Measurements from ENCODE around the gene RAB1A. TPM values are rescaled to one million over a fixed set of nuclear protein-coding genes. Genes with fewer than 3 reads are reported as not detected.

Gene RAB1A
- total and polyA plus RNA-seq, 2 experiments from 2014 or later = 94.8 to 172 TPM

- TF ChIP-seq ZNF462 (CRISPR knock-in tag; IDR thresholded peaks at IDR 0.05) = no peak
These were observed 48.0 kb upstream of the RAB1A start (continued) for GRCh38 chr2:65177751-65178442.

GRCh38 chr2:65175894-65176530, 46.1 kb upstream of the RAB1A start:
- no peaks in the 10 kb centered on the region; the same call in 2 of the 3 replicates for H3K4me1 Mint-ChIP-seq
- H3F3A ChIP-seq (replicated peaks; ENCODE audit: low read depth) = no peaks in the 10 kb centered on the region
- no peak overlapping the region for H3K4me3 ChIP-seq
- no peaks in the 10 kb centered on the region for H3K79me2 ChIP-seq (replicated peaks; ENCODE audit: insufficient read depth)
- DNase-seq (ENCODE audit: low spot score) = no peak
- no peaks in the 10 kb centered on the region for H3K4me1 ChIP-seq (ENCODE audit: insufficient read depth)
- H3K27ac Mint-ChIP-seq = no peak overlapping the region
- H3K4me2 ChIP-seq = no peak overlapping the region
- no peak overlapping the region for H3K27ac ChIP-seq (ENCODE audit: low read depth)
- H3K36me3 ChIP-seq (ENCODE audit: insufficient read depth) = no peaks in the 10 kb centered on the region
- no peaks in the 10 kb centered on the region for H3K27me3 ChIP-seq (ENCODE audit: insufficient read depth)
- TF ChIP-seq JUNB (IDR thresholded peaks at IDR 0.05; ENCODE audit: unreplicated experiment) (no peak), ZNF331 (CRISPR knock-in tag; IDR thresholded peaks at IDR 0.05; ENCODE audit: low read depth) (no peak), ETS1 (IDR thresholded peaks at IDR 0.05) (no peak), NANOG (IDR thresholded peaks at IDR 0.05; ENCODE audit: borderline replicate concordance) (no peak), EZH2 (IDR thresholded peaks at IDR 0.05; ENCODE audit: low read depth, unreplicated experiment) (no peak), EZH2phosphoT487 (IDR thresholded peaks at IDR 0.05; ENCODE audit: unreplicated experiment) (no peak), CTCF (conservative IDR thresholded peaks at IDR 0.05; ENCODE audit: low read depth in 2 of 2) (no peak), STAT1 (IDR thresholded peaks at IDR 0.05; ENCODE audit: unreplicated experiment) (no peak), ZNF114 (CRISPR knock-in tag; IDR thresholded peaks at IDR 0.05) (no peak), REST (IDR thresholded peaks at IDR 0.05; ENCODE audit: unreplicated experiment) (no peak), POLR2AphosphoS5 (IDR thresholded peaks at IDR 0.05; ENCODE audit: low read depth) (no peak)
- peaks cover 4% of the 10 kb centered on the region for H3K27me3 Mint-ChIP-seq (ENCODE audit: insufficient read depth, low read depth, poor library complexity)
- no peaks in the 10 kb centered on the region for H3K36me3 Mint-ChIP-seq (ENCODE audit: low read depth)
- H4K20me1 ChIP-seq (replicated peaks; ENCODE audit: insufficient read depth) = no peaks in the 10 kb centered on the region
- H2AFZ ChIP-seq = no peak overlapping the region
- no peak for ATAC-seq
- no peak overlapping the region for H3K4me3 Mint-ChIP-seq
- H3K9me2 ChIP-seq (ENCODE audit: insufficient read depth) = no peaks in the 10 kb centered on the region
- peaks cover under 1% of the 10 kb centered on the region; the same call in 1 of the 3 replicates for H3K9me3 Mint-ChIP-seq

All from GM23338 (cell line).